ENCODE results near the gene HSD17B4. TPM values are rescaled to one million over a fixed set of nuclear protein-coding genes. Genes with fewer than 3 reads are reported as not detected.

HSD17B4 gene
- total and polyA plus RNA-seq, 9 of the 15 experiments (the other 6 are each of a cell fraction or from before 2014, with no cell fraction given), result 50.6 to 187 (median 94.6) TPM

DNA sequence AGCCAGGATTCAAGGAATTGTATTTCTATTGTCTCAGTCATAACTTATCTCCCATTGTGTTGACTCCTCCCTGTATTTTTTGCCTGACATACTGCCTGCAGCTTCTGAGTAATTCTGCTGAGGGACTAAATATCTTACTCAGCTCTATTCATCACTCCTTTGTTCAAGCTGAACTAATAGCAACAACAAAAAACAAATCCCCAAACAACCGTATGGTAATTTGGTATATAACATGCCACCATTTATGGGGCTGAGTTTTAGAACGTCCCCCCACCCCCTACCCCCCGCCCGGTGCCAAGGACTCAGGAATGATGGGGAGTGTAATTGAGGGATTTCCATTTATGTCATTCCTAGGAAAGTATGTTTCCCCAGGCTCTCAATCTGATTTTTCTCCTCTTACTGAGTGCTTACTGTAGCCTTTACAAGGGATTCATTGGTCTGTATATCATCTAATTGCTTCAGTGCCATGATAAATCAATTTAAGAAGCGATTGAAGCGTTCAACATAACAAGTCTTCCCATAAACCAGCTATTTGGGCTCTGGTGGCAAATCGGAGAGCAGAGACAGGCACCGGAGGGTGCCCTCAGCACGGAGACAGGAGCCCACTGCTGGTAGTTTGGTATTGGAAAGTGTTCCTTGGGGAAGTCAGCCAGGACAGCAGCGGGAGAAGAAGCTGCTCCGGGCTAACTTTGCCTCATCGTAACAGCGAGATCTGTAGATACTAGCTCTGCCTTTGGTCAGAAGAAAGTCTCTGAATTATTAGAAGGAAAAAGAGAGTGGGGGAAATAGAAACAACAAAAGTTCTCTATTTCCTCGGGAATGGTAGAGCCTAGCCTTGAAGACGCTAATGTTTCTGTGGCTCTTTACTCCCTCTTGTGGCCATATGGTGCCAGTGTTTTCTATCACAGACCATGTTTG lies 40.7 kb upstream of the HSD17B4 start (continued):
- TF ChIP-seq, protein P1, sequence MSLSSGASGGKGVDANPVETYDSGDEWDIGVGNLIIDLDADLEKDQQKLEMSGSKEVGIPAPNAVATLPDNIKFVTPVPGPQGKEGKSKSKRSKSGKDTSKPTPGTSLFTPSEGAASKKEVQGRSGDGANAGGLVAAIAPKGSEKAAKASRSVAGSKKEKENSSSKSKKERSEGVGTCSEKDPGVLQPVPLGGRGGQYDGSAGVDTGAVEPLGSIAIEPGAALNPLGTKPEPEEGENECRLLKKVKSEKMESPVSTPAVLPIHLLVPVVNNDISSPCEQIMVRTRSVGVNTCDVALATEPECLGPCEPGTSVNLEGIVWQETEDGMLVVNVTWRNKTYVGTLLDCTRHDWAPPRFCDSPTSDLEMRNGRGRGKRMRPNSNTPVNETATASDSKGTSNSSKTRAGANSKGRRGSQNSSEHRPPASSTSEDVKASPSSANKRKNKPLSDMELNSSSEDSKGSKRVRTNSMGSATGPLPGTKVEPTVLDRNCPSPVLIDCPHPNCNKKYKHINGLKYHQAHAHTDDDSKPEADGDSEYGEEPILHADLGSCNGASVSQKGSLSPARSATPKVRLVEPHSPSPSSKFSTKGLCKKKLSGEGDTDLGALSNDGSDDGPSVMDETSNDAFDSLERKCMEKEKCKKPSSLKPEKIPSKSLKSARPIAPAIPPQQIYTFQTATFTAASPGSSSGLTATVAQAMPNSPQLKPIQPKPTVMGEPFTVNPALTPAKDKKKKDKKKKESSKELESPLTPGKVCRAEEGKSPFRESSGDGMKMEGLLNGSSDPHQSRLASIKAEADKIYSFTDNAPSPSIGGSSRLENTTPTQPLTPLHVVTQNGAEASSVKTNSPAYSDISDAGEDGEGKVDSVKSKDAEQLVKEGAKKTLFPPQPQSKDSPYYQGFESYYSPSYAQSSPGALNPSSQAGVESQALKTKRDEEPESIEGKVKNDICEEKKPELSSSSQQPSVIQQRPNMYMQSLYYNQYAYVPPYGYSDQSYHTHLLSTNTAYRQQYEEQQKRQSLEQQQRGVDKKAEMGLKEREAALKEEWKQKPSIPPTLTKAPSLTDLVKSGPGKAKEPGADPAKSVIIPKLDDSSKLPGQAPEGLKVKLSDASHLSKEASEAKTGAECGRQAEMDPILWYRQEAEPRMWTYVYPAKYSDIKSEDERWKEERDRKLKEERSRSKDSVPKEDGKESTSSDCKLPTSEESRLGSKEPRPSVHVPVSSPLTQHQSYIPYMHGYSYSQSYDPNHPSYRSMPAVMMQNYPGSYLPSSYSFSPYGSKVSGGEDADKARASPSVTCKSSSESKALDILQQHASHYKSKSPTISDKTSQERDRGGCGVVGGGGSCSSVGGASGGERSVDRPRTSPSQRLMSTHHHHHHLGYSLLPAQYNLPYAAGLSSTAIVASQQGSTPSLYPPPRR (CRISPR knock-in tag; IDR thresholded peaks at IDR 0.05; ENCODE audit: borderline replicate concordance), result no peak
- TF ChIP-seq, protein P2, sequence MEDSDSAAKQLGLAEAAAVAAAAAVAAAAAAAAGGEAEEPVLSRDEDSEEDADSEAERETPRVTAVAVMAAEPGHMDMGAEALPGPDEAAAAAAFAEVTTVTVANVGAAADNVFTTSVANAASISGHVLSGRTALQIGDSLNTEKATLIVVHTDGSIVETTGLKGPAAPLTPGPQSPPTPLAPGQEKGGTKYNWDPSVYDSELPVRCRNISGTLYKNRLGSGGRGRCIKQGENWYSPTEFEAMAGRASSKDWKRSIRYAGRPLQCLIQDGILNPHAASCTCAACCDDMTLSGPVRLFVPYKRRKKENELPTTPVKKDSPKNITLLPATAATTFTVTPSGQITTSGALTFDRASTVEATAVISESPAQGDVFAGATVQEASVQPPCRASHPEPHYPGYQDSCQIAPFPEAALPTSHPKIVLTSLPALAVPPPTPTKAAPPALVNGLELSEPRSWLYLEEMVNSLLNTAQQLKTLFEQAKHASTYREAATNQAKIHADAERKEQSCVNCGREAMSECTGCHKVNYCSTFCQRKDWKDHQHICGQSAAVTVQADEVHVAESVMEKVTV (CRISPR knock-in tag; IDR thresholded peaks at IDR 0.05), result peak; percentile 89
- no peak for TF ChIP-seq ATF1 (CRISPR knock-in tag; IDR thresholded peaks at IDR 0.05)
- TF ChIP-seq ATF1 (tag; IDR thresholded peaks at IDR 0.05), result 0 out of 2 replicates have a peak, but pooled peaks have one; percentile 29
- TF ChIP-seq, protein P3, sequence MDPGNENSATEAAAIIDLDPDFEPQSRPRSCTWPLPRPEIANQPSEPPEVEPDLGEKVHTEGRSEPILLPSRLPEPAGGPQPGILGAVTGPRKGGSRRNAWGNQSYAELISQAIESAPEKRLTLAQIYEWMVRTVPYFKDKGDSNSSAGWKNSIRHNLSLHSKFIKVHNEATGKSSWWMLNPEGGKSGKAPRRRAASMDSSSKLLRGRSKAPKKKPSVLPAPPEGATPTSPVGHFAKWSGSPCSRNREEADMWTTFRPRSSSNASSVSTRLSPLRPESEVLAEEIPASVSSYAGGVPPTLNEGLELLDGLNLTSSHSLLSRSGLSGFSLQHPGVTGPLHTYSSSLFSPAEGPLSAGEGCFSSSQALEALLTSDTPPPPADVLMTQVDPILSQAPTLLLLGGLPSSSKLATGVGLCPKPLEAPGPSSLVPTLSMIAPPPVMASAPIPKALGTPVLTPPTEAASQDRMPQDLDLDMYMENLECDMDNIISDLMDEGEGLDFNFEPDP (CRISPR knock-in tag; IDR thresholded peaks at IDR 0.05), result no peak
- no peak for TF ChIP-seq IRF2 (CRISPR knock-in tag; IDR thresholded peaks at IDR 0.05)
- TF ChIP-seq TAL1 (IDR thresholded peaks at IDR 0.05), result no peak
- peak; percentile 46; the same call in 1 of the 2 replicates for TF ChIP-seq ARID2 (IDR thresholded peaks at IDR 0.05)
- TF ChIP-seq, protein P4, sequence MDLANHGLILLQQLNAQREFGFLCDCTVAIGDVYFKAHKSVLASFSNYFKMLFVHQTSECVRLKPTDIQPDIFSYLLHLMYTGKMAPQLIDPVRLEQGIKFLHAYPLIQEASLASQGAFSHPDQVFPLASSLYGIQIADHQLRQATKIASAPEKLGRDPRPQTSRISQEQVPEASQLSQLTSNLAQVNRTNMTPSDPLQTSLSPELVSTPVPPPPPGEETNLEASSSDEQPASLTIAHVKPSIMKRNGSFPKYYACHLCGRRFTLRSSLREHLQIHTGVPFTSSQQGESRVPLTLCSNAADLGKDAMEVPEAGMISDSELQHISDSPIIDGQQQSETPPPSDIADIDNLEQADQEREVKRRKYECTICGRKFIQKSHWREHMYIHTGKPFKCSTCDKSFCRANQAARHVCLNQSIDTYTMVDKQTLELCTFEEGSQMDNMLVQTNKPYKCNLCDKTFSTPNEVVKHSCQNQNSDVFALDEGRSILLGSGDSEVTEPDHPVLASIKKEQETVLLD (IDR thresholded peaks at IDR 0.05), result no peak
- TF ChIP-seq, protein P5, sequence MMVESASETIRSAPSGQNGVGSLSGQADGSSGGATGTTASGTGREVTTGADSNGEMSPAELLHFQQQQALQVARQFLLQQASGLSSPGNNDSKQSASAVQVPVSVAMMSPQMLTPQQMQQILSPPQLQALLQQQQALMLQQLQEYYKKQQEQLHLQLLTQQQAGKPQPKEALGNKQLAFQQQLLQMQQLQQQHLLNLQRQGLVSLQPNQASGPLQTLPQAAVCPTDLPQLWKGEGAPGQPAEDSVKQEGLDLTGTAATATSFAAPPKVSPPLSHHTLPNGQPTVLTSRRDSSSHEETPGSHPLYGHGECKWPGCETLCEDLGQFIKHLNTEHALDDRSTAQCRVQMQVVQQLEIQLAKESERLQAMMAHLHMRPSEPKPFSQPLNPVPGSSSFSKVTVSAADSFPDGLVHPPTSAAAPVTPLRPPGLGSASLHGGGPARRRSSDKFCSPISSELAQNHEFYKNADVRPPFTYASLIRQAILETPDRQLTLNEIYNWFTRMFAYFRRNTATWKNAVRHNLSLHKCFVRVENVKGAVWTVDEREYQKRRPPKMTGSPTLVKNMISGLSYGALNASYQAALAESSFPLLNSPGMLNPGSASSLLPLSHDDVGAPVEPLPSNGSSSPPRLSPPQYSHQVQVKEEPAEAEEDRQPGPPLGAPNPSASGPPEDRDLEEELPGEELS (CRISPR knock-in tag; IDR thresholded peaks at IDR 0.05; ENCODE audit: borderline replicate concordance), result no peak
- 0 out of 2 replicates have a peak, but pooled peaks have one; percentile 27 for TF ChIP-seq FOSL1 (tag; conservative IDR thresholded peaks at IDR 0.05)
- TF ChIP-seq SMARCB1 (IDR thresholded peaks at IDR 0.05; ENCODE audit: insufficient read length, low read depth), result no peak
- no peak for TF ChIP-seq U2AF1 (optimal IDR thresholded peaks at IDR 0.05; ENCODE audit: low read depth, low read length)
- TF ChIP-seq WHSC1 (IDR thresholded peaks at IDR 0.05; ENCODE audit: low read length), result no peak
- no peak for TF ChIP-seq ZNF764 (CRISPR knock-in tag; IDR thresholded peaks at IDR 0.05; ENCODE audit: low read depth)
